HG02840 (cell line): Measurements from ENCODE around the gene UBE2J2.

Source experiments
- ATAC-seq: cut with Tn5 transposase; IDR thresholded peaks from one replicate; pipeline ENCODE4 v1.9.1; 2021; ENCODE audit warnings: mild to moderate bottlenecking, moderate library complexity, moderate number of reproducible peaks; ENCODE audit not compliant: unreplicated experiment, low FRiP score

The UBE2J2 gene

GRCh38 chr1:1310109-1310385 is 36.4 kb upstream of the UBE2J2 start:
- ATAC-seq: no peak

GRCh38 chr1:1309251-1310108 is 35.8 kb upstream of the UBE2J2 start:
- ATAC-seq: no peak

GRCh38 chr1:1308756-1309250 is 35.1 kb upstream of the UBE2J2 start:
- ATAC-seq: no peak

- peak; percentile 60 for ATAC-seq
Observed at GRCh38 chr1:1307923-1308755, 34.5 kb upstream of the UBE2J2 start, which contains the start of the genes ACAP3 and PUSL1. Gene ACAP3, minus strand, starts transcription at chr1:1307930. Its CDS starts 115 bp downstream, at chr1:1307815. Gene PUSL1, plus strand, starts transcription at chr1:1308597. Its CDS starts 47 bp downstream, at chr1:1308644.

- peak; percentile 13 for ATAC-seq
Observed at GRCh38 chr1:1307261-1307922, 33.7 kb upstream of the UBE2J2 start.

GRCh38 chr1:1306661-1307260 is 33.1 kb upstream of the UBE2J2 start:
- ATAC-seq: no peak

- ATAC-seq: no peak
Observed at GRCh38 chr1:1306070-1306660, 32.5 kb upstream of the UBE2J2 start.

GRCh38 chr1:1305300-1306069 is 31.8 kb upstream of the UBE2J2 start:
- no peak for ATAC-seq

GRCh38 chr1:1304331-1305299 is 31.0 kb upstream of the UBE2J2 start:
- ATAC-seq: no peak

- no peak for ATAC-seq
Observed at GRCh38 chr1:1303736-1304135, 30.1 kb upstream of the UBE2J2 start.

- ATAC-seq: no peak
Observed at GRCh38 chr1:1302951-1303509, 29.4 kb upstream of the UBE2J2 start.

GRCh38 chr1:1302006-1302430 is 28.4 kb upstream of the UBE2J2 start:
- ATAC-seq: no peak

- ATAC-seq: no peak
Observed at GRCh38 chr1:1300352-1300739, 26.7 kb upstream of the UBE2J2 start.

GRCh38 chr1:1299686-1300351 is 26.2 kb upstream of the UBE2J2 start:
- ATAC-seq: no peak

GRCh38 chr1:1298861-1299685 is 25.4 kb upstream of the UBE2J2 start:
- no peak for ATAC-seq

- ATAC-seq: no peak
Observed at GRCh38 chr1:1297802-1298424, 24.3 kb upstream of the UBE2J2 start.
